GM19452 (cell line): ENCODE measurements around the gene BDNF.
"Not testable (repeated sequence)": the region's sequence is repeated elsewhere in the genome, so short reads cannot be mapped to it uniquely, and the experiment has no call there.

Experiments used
- ATAC-seq: cut with Tn5 transposase; IDR thresholded peaks from one replicate; pipeline ENCODE4 v1.9.1; 2021; ENCODE audit not compliant: unreplicated experiment

The BDNF gene

DNA sequence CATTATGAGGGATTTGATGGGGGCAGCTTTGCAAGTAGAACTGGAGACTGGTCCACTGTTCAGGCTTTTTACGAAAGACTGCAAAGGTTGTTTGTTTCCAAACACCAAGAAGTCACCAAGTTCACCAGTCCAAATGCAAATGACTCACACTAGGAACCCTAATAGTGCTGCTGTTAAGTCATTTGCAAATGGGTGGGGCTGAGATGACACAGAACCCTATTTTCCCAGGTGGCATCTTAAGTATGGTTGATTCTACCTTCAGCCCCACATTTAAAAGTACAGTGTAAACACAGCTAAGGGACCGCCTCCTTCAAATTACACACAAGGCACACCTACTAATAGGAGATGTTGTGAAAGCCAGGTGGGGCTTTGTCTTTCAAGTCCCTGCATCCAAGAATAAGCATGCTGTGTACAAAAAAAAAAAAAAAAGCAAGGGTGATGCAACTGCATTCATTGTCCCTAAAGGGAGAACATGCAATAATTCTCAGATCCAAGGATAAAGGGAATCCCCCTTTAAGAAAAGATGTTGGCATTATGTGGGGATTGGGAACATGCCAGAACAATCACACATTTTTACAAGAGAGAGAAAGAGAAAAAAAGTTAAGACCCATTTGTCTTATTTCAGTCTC is 27.3 kb downstream of the BDNF start:
- ATAC-seq: no peak

DNA sequence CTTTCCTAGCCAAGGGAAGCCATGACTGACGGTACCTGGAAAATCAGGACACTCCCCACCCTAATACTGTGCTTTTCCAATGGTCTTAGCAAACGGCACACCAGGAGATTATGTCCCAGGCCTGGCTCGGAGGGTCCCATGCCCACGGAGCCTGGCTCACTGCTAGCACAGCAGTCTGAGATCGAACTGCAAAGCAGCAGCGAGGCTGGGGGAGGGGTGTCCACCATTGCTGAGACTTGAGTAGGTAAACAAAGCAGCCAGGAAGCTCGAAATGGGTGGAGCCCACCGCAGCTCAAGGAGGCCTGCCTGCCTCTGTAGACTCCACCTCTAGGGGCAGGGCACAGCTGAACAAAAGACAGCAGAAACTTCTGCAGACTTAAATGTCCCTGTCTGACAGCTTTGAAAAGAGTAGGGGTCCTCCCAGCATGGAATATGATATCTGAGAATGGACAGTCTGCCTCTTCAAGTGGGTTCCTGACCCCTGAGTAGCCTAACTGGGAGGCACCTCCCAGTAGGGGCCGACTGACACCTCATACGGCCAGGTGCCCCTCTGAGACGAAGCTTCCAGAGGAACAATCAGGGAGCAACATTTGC is 34.6 kb downstream of the BDNF start:
- not testable (repeated sequence) for ATAC-seq

DNA sequence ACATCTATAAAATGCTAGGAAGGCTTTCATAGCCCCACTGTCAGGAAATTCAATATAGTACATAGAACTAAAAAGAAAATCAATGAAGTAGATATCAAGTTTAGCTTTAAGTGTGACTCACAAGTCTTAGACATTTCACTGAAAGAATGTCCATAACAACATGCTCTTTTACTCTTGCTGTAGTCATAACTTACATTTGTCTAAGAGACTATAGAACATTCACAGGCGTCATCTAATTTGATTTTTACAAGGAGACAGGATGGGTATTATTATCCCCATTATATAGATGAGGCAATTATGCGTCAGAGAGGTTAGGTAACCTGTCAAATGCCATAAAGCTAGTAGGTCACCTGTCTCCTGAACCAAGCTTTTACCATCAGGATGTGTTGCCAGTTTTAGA is 36.9 kb downstream of the BDNF start:
- ATAC-seq: no peak

DNA sequence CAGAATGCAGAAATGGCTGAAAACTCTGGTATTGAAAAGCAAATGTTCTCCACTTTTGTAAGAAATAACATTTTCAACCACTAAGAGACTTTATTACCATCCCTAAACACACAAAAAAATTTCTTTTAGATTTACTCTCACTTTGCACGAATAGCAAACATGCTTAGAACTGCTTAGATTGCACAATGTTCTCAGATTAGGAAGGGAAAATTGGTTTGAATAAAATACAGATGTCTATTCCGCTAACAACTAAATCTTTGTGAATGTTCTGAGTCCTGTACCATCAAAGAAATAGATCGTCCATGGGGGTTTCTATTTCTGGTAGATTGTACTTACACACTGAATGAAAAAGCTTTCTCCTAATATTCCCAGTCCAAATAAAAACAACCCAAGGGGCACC is 40.1 kb downstream of the BDNF start:
- no peak for ATAC-seq

DNA sequence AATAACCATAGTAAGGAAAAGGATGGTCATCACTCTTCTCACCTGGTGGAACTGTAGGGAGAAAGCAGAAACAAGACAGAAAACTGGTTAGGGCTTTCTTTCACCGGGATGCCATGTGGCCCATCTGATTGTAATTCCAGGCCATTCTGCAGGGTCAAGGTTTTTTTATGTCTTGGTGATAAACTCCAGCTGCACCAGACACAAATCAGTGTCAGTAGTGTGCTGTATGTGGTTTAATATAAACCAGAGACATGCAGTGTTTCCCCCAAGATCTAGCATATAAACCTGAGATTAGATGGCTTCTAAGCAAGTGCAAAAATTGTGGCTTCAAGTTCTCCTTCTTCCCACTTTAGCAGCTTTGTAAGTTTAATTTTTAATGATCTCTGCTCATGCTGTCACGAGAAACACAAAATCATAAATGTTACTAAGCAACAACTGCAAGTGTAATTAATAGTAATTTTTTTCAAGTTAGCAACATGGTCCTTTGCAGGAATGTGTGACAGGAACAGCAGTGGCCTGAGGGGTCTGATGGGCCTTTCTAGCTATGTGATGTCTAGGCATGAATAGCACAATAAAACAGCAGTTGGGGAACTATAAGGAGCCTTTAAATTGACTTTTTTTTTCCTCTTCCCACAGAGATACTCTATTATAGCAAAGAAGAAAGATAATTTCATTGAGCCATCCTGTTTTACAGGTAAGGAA is 41.6 kb downstream of the BDNF start:
- ATAC-seq: no peak

DNA sequence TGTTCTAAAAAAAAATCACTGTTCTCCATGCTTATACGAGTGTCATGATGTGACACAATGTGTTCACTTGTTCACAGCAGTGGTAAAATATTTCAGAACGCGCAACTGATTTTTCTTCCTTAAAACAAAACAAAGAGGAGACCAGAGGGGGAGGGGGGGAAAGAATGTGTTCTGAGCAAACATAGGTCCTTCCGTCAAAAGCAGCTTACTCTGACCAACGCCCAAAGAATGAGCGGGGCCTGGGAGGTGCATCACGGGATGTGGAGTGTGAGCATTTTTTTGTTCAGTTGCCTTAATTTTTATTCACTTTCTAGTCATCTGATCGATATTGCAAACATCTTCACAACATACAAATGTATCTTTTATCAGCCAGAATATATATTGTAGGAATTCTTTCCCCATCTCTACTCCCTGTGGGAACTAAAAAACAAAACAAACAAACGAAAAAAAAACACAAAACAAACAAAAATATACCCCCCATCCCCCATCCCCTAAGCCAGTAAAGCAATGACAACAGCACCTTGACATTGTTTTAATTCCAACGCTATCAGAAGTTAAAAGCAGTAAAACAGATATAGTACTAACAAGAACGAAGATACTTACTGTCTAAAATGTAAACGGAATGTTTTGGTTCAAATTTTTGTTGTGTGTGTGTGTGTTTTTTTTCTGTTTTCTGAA is 43.3 kb downstream of the BDNF start:
- ATAC-seq: no peak

DNA sequence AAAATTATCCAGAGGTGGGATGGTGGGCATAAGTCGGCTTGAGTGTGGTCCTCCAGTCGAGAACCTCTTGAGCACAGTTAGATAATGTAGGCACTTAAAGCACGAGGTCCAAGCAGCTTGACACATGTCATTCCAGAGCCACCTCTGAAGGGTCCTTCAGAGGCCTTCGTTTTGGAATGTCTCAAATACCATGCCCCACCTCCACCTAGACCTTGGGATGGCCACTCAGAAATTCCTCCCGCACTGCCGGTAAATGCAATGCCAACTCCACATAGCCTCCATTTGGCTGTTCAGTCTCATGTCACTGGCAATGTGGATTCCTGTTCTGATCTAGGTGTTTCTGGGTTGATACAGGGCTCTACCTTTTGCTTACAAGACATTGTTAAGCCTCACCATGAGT is 43.9 kb downstream of the BDNF start:
- no peak for ATAC-seq

DNA sequence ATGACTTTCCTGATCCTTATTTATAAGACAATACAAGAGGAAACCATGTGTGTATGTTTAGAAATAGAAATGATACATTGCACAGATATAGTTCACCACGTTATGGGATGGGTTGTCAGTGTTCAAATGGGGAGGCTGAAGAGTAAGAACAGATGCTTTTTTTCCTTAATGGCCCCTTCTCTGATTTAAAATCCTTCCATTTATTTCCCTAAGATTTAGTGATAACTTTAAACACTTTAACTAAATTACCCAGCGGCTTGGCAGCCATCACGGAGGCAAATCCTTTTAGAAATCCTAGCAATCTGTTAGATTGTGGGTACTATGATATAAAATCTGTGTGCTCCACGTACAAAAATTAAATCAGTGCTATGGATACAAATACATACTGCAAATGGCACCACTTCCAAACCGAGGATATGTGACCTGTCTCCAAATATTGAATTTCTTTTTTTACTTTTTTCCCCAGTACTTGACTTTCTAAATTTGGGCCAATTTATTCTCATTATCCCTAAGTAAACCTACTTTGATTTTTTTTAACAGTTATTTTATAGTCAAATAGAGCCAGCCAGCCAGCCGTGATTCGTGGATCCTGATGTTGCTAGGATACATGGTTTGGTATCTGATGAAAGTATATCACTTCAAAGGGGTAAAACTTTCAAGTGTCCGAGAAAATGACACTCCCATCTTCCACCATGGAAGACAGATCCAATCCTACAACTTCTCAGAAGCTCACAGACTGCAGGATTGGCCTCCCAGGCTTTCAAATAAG is 46.1 kb downstream of the BDNF start:
- ATAC-seq: no peak

DNA sequence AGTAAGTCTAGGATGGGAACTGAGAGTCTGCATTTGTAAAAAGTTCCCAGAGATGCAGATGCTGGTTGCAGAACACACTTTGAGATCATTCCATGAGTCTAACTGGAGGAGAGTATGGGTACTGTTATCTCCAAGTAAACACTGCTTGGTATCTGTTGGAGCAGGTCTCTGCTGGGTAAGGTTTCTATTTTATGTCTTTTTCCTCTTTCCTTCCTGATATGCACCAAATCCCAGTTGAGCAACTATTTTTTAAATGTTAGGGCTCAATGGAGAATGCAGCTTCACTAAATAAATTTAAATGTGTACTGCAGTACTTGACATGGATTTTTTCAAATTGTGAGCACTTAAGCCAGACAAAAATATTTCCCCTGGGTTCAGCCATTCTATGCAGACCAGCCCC is 48.5 kb downstream of the BDNF start:
- no peak for ATAC-seq

DNA sequence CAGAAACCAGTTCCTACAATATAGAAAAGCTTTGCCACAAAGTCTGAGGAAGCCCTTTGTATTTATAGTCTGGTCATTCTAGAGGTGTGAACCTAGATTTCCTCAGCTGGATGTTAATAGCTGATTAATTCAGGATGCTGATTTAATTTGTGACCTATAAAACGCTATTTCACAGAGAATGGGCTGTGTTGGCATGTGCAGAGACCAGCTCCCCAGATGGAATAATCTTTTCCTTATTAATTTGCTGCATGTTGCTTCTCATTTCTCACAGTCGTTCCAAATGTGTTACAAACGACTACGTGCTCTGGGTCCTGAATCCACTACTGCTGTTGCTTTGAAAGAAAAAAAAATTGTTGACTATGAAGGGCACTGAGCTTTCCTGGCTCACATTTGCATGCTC is 49.3 kb downstream of the BDNF start:
- no peak for ATAC-seq

DNA sequence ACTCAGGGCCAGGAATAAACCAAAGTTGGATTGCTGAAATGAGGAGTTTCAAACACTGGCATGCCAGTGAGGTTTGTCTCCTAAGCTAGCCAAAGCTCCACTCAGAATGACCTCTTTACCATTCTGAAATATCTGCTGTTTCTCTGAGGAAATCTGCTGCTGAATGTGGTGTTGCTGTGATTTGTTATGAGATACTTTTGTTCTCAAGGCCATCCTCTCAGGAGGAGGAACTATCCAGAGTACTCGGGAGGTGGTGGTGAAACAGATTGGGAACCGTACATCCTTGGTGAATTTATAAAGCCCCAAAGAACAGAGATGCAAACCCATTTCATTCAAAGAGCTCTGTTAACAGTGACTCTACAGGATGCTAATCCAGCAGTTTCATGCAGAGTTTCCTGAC is 50.5 kb downstream of the BDNF start:
- no peak for ATAC-seq

DNA sequence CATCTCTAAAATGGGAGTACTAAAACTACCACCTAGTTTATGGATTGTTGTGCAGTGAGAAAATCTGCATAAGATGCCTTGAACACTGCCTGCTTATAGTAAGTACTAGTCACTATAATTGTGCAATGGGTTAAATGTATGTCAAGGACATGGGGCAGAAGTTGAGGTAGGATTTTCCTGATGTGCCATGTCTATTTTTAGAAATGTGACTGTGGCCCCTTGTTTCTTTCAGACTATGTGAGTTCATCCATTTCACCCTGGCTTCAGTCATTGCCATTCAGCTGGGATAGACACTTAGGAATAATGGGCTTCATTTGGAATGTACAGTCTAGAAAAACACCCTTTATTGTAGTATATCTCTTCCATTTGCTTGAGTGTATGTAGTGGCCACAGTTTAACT is 51.4 kb downstream of the BDNF start:
- ATAC-seq: no peak

DNA sequence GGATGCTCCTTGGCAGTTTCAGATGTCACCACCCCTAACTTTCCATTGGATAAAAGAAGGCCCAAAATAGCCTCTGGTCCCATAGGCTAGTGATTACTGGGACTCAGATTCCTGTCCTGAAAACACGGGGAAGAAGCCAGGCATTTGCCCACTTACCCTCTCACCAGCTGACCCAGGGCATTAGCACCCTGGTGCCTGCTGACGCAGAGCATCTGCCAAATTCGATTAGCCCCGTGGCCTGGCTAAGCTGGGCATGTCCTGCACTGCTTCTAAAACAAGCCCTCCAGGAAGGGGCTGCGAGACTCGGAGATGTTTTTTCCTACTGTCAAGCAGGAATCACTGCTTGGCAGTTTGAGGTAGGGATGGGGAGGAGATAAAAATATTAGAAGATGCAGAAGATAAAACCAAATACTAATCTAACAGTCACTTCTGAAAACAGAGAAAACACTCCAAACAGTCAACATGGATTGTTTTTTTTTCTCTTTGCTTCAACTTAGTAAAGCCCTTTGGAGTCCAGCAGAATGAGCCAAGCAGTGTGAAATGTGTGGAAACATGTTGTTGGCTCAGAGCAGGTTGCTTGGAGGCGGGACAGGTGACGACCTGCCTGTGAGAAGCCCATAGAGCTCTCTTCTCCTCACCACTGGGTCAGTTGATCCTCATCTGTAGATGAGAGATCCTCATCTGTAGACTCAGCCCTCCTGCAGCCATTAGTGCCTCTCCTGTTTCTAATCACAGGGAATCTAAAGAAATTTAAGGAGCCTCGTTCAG is 54.0 kb downstream of the BDNF start:
- ATAC-seq: no peak

DNA sequence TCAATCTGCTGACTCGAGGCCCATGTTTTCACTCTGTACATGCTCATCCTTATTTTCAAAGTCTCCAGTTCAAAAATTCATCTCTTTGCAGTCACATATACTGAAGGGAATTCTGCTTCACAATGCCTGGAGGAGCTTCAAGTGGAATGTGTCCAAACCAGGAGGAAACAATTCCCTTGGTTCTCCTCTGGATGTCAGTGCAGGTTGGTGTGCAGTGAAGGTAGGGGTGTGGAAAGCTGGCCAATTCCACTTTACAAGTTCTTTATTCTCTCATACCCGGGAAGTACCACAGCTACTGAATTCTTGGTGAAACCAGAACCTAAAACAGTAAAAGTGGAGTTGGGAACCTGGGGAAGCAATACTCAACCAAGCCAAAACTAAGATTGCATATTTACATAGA is 57.3 kb downstream of the BDNF start:
- no peak for ATAC-seq

DNA sequence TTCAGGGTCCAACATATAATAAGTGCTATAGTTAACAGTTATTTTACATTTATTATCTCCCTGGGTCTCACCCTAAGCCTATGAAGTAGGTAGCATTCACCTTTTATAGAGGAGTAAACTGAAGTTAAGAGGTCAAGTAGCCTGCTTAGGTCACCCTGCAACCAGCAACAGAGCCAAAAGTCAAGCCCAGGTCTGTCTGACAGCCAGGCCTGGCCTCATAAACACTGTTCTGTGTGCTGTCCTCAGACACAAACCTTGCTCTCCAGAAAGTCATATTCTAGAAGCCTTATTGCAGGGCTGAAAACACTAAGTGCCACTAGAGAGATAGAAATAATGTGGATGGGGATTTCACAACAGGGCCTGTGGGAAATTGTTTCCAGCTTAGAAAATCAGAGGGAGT is 59.3 kb downstream of the BDNF start:
- ATAC-seq: no peak

DNA sequence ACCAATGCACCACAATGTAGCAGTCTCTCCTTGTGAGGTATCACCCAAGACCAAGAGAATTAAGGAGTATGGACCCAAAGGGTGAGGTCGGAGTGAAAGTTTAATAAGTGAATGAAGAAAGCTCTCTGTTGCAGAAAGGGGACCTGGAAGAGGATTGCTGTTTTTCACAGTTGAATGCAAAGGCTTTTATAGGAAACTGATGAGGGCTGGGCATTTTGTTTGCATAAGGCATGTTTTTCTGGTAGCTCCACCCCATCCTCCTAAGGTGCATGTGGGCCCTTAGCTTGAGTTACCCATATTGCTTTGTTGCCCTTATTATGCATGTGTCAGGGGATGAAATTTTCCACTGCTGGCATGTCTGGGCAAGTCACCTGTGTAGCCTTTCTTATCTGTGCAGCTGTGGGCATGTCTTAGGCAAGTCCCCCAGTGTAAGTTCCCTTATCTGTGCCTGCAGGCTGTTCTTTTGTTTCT is 64.7 kb downstream of the BDNF start:
- no peak for ATAC-seq

DNA sequence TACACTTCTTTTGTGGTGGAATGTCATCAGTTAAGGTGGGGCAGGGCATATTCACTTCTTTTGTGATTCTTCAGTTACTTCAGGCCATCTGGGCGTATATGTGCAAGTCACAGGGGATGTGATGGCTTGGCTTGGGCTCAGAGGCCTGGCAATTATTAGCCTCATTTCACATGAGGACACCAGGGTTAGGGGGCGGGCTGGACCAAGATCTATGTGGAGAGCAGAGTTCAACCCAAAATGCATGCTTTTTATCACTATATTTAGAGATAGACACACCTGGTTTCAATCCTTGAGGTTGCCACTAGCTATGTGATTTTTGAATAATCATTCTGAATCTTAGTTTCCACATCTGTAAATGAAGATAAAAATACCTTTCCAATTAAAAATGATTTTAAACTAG is 65.5 kb downstream of the BDNF start:
- ATAC-seq: not testable (repeated sequence)

DNA sequence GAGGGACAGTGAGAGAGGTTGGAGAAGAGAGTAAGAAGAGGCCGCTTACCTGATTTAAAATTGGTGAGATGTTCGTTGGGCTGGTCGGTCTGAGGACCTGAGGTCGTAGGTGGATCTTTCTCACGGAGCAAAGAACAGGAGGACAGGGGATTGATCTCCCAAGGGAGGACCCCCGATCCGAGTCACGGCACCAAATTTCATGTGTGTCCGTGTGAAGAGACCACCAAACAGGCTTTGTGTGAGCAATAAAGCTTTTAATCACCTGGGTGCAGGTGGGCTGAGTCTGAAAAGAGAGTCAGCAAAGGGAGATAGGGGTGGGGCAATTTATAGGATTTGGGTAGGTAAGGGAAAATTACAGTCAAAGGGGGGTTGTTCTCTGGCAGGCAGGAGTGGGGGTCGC is 66.0 kb downstream of the BDNF start:
- not testable (repeated sequence) for ATAC-seq

DNA sequence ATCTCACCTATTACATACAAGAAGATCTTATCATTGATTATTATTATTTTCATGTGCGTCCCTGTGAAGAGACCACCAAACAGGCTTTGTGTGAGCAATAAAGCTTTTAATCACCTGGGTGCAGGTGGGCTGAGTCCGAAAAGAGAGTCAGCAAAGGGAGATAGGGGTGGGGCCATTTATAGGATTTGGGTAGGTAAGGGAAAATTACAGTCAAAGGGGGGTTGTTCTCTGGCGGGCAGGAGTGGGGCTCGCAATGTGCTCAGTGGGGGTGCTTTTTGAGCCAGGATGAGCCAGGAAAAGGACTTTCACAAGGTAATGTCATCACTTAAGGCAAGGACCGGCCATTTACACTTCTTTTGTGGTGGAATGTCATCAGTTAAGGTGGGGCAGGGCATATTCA is 71.2 kb downstream of the BDNF start:
- ATAC-seq: not testable (repeated sequence)

DNA sequence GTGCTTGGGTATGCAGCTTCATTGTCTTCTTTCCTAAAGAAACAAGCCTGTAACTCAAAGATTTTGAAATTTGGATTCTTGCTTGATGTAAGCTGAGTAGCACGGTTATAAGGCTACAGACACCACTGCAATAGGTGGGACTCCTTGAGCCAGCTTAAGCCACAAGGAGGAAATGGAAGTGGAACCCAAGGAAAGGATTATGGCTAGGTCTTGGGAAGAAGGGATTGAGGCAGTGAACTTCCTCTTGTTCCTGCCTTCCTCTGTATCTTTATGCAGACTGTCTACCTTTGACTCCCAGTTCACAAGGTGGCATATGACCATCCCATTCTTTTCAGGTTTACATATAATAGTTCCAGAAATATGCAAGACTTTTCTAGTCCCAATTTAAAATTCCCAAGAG is 72.3 kb downstream of the BDNF start:
- no peak for ATAC-seq
